ENCODE data around the gene GABRA5.
"Not testable (repeated sequence)": the region's sequence is repeated elsewhere in the genome, so short reads cannot be mapped to it uniquely, and the experiment has no call there.

Gene GABRA5

GRCh38 chr15:26866298-26867199 lies at the start of gene GABRA5:
Gene GABRA5 (plus strand): TSS chr15:26867062. CDS start chr15:26869249, 2,187 bp downstream.
- DNase-seq: peak; percentile 0

DNA sequence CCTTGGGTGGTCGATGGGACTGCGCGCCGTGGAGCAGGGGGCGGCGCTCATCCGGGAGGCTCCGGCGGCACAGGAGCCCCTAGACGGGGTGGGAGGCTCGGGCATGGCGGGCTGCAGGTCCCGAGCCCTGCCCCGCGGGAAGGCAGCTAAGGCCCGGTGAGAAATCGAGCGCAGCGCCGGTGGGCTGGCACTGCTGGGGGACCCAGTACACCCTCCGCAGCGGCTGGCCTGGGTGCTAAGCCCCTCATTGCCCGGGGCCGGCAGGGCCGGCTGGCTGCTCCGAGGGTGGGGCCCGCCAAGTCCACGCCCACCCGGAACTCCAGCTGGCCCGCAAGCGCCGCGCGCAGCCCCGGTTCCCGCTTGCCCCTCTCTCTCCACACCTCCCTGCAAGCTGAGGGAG lies 35.7 kb upstream of the GABRA5 start:
- DNase-seq: not testable (repeated sequence)

GRCh38 chr15:26831951-26832350 lies 34.9 kb upstream of the GABRA5 start:
- no peak for DNase-seq

GRCh38 chr15:26838742-26839460 lies 28.0 kb upstream of the GABRA5 start:
- no peak for DNase-seq

GRCh38 chr15:26841514-26841913 lies 25.3 kb upstream of the GABRA5 start:
- no peak for DNase-seq

GRCh38 chr15:26841941-26842340 lies 24.9 kb upstream of the GABRA5 start:
- DNase-seq: no peak

DNA sequence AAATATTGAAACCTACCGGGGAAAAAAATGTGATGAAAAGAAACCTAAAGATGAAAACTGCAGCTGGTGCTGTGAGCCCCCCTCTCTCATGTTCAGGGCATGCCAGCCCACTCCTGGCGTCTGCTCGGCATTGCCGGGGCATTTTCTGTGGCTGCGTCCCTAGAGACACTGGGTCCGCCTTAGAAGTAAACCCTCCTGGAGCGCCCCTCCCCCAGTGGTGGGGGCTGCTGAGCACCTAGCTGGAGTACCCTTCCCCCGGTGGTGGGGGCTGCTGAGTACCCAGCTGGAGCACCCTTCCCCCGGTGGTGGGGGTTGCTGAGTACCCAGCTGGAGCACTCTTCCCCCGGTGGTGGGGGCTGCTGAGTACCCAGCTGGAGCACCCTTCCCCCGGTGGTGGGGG lies 24.5 kb upstream of the GABRA5 start:
- DNase-seq: no peak

DNA sequence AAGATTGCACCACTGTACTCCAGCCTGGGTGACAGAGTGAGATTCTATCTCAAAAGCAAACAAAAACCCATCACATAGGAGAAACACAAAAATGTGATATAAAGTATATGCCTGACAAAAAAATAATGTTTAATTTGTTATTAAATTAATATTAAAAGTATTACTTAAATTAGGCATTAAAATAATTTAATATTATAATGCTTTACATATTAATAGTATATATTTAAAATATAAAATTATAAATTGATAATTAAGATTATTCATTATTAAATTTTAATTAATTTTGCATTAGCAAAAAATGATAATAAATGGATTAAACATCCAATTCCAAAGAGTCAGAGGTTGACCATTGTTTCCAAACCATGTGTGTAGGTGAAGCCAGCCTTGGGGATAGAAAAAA lies 22.0 kb upstream of the GABRA5 start:
- DNase-seq: no peak

GRCh38 chr15:26848498-26848897 lies 18.4 kb upstream of the GABRA5 start:
- DNase-seq: no peak

GRCh38 chr15:26850161-26850560 lies 16.7 kb upstream of the GABRA5 start:
- DNase-seq: no peak

DNA sequence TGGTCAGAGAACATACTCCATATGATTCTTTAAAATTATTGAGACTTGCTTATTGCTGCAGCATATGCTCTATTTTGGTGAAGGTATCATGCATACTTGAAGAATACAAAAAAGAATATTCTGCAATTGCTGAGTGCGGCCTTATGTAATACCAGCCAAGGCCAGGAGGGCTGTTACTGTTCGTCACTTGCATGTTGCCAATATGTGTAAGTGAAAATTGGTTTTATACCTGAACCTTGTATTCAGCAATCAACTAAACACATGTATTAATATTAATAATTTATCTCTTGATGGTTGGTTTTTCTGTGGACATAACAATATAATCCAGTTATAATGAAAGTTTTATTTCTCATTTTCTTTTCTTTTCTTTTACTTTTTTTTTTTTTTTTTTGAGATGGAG lies 13.9 kb upstream of the GABRA5 start:
- no peak for DNase-seq

- no peak for DNase-seq
These were observed 12.4 kb upstream of the GABRA5 start for GRCh38 chr15:26854435-26854834.

GRCh38 chr15:26864664-26865191 lies 2.1 kb upstream of the GABRA5 start:
- peak; percentile 16 for DNase-seq

- DNase-seq: no peak
These were observed 542 bp downstream of the GABRA5 start for GRCh38 chr15:26867200-26868007.

- no peak for DNase-seq
These were observed 1.3 kb downstream of the GABRA5 start for GRCh38 chr15:26868029-26868685.

DNA sequence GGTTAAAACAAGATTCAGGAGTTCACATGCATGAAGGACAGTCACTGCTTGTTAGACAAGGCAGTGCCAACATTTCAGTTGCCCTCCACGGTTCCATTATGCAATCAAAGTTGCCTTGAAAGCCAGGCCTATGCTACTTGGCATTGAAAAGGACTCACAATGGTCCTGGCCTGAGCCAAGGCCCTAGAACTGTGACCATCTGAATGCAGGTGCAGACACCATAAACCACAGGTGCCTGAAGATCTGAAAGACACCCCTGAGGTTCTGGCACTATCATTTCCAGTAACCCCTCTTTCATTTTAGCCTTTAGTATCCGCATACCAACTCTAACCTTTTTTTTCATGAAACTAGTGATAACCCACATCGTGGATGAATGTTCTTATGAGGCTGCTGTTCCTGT lies 2.8 kb downstream of the GABRA5 start:
- no peak for DNase-seq

DNA sequence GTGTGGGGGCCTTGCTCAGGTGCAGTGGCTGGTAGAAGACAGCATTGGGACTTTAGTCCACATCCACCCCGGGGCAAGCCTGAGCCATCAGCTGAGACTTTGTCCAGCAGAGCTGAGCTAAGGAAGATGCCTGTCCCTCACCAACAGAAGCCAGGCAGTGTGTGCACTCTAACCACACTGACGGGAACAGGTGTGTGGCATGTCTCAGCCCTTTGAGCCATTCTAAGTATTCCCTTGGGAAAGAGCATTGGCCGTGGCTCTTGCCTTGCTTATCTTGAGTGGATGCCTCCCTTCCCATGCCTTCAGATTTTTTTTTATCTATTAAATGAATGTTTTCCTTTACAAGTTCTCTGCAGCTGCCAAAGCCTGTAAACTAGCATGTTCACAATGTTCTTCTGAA lies 3.5 kb downstream of the GABRA5 start:
- DNase-seq: no peak

DNA sequence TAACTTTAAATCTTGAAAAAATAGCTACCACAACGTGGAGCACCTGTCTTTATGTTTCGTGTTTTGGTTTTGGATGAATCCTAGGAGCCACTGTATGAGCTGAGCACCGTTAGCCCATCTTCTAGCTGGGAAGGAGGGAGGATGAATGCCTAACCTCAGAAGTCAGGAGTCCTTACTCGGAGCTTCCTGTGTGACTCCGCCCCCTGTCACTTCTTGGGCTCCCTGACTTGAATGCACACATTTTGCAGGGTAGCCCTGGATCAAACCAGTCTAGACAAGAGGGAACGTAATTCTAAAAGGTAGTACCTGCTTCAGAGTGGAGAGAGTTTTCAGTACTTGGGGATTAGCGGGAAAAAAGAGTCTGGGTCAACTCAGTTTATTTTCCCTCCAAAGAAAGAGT lies 5.3 kb downstream of the GABRA5 start:
- no peak for DNase-seq

GRCh38 chr15:26873846-26874245 lies 7.0 kb downstream of the GABRA5 start:
- DNase-seq: no peak

GRCh38 chr15:26874774-26875475 lies 8.1 kb downstream of the GABRA5 start:
- DNase-seq: no peak

GRCh38 chr15:26875476-26875850 lies 8.6 kb downstream of the GABRA5 start:
- DNase-seq: no peak

GRCh38 chr15:26877831-26878230 lies 11.0 kb downstream of the GABRA5 start:
- no peak for DNase-seq
